ENCODE data around the gene NOS1AP. TPM values are rescaled to one million over a fixed set of nuclear protein-coding genes. Genes with fewer than 3 reads are reported as not detected.

Gene NOS1AP
- total RNA-seq, 1 experiment from 2014 or later: 14.7 TPM

- TF ChIP-seq, protein P1, sequence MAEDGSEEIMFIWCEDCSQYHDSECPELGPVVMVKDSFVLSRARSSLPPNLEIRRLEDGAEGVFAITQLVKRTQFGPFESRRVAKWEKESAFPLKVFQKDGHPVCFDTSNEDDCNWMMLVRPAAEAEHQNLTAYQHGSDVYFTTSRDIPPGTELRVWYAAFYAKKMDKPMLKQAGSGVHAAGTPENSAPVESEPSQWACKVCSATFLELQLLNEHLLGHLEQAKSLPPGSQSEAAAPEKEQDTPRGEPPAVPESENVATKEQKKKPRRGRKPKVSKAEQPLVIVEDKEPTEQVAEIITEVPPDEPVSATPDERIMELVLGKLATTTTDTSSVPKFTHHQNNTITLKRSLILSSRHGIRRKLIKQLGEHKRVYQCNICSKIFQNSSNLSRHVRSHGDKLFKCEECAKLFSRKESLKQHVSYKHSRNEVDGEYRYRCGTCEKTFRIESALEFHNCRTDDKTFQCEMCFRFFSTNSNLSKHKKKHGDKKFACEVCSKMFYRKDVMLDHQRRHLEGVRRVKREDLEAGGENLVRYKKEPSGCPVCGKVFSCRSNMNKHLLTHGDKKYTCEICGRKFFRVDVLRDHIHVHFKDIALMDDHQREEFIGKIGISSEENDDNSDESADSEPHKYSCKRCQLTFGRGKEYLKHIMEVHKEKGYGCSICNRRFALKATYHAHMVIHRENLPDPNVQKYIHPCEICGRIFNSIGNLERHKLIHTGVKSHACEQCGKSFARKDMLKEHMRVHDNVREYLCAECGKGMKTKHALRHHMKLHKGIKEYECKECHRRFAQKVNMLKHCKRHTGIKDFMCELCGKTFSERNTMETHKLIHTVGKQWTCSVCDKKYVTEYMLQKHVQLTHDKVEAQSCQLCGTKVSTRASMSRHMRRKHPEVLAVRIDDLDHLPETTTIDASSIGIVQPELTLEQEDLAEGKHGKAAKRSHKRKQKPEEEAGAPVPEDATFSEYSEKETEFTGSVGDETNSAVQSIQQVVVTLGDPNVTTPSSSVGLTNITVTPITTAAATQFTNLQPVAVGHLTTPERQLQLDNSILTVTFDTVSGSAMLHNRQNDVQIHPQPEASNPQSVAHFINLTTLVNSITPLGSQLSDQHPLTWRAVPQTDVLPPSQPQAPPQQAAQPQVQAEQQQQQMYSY (CRISPR knock-in tag; IDR thresholded peaks at IDR 0.05): no peak
- no peak for TF ChIP-seq ZNF121 (CRISPR knock-in tag; IDR thresholded peaks at IDR 0.05)
- no peak for TF ChIP-seq ZBTB21 (CRISPR knock-in tag; IDR thresholded peaks at IDR 0.05; ENCODE audit: borderline replicate concordance)
- no peak for TF ChIP-seq NR3C1 (CRISPR knock-in tag; conservative IDR thresholded peaks at IDR 0.05; ENCODE audit: low read depth)
- TF ChIP-seq ZNF423 (CRISPR knock-in tag; IDR thresholded peaks at IDR 0.05): no peak
- TF ChIP-seq RELA (CRISPR knock-in tag; IDR thresholded peaks at IDR 0.05; ENCODE audit: borderline replicate concordance): no peak
- no peak for TF ChIP-seq NFE2L1 (CRISPR knock-in tag; IDR thresholded peaks at IDR 0.05)
These were observed 235.2 kb downstream of the NOS1AP start (continued) for GRCh38 chr1:162304736-162305135.

- Mint-ChIP-seq H3K36me3 (no peaks in the 10 kb centered on the region; the same call in none of the 2 replicates), H3K4me1 (peaks cover 20% of the 10 kb centered on the region), H3K27ac (no peak overlapping the region), H3K9me3 (peaks cover 16% of the 10 kb centered on the region), H3K27me3 (ENCODE audit: low read depth) (no peaks in the 10 kb centered on the region), H3K4me3 (no peak overlapping the region)
- ChIA-PET CTCF (no interaction called here), POLR2A (no interaction called here)
- ATAC-seq: no peak
- no peak for TF ChIP-seq GABPB1 (CRISPR knock-in tag; IDR thresholded peaks at IDR 0.05)
- TF ChIP-seq TEAD4 (CRISPR knock-in tag; IDR thresholded peaks at IDR 0.05): no peak
- no peak for TF ChIP-seq IRF2 (CRISPR knock-in tag; IDR thresholded peaks at IDR 0.05; ENCODE audit: borderline replicate concordance, low read depth)
- TF ChIP-seq, protein P2, sequence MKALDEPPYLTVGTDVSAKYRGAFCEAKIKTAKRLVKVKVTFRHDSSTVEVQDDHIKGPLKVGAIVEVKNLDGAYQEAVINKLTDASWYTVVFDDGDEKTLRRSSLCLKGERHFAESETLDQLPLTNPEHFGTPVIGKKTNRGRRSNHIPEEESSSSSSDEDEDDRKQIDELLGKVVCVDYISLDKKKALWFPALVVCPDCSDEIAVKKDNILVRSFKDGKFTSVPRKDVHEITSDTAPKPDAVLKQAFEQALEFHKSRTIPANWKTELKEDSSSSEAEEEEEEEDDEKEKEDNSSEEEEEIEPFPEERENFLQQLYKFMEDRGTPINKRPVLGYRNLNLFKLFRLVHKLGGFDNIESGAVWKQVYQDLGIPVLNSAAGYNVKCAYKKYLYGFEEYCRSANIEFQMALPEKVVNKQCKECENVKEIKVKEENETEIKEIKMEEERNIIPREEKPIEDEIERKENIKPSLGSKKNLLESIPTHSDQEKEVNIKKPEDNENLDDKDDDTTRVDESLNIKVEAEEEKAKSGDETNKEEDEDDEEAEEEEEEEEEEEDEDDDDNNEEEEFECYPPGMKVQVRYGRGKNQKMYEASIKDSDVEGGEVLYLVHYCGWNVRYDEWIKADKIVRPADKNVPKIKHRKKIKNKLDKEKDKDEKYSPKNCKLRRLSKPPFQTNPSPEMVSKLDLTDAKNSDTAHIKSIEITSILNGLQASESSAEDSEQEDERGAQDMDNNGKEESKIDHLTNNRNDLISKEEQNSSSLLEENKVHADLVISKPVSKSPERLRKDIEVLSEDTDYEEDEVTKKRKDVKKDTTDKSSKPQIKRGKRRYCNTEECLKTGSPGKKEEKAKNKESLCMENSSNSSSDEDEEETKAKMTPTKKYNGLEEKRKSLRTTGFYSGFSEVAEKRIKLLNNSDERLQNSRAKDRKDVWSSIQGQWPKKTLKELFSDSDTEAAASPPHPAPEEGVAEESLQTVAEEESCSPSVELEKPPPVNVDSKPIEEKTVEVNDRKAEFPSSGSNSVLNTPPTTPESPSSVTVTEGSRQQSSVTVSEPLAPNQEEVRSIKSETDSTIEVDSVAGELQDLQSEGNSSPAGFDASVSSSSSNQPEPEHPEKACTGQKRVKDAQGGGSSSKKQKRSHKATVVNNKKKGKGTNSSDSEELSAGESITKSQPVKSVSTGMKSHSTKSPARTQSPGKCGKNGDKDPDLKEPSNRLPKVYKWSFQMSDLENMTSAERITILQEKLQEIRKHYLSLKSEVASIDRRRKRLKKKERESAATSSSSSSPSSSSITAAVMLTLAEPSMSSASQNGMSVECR (CRISPR knock-in tag; IDR thresholded peaks at IDR 0.05; ENCODE audit: borderline replicate concordance): no peak
- TF ChIP-seq, protein P3, sequence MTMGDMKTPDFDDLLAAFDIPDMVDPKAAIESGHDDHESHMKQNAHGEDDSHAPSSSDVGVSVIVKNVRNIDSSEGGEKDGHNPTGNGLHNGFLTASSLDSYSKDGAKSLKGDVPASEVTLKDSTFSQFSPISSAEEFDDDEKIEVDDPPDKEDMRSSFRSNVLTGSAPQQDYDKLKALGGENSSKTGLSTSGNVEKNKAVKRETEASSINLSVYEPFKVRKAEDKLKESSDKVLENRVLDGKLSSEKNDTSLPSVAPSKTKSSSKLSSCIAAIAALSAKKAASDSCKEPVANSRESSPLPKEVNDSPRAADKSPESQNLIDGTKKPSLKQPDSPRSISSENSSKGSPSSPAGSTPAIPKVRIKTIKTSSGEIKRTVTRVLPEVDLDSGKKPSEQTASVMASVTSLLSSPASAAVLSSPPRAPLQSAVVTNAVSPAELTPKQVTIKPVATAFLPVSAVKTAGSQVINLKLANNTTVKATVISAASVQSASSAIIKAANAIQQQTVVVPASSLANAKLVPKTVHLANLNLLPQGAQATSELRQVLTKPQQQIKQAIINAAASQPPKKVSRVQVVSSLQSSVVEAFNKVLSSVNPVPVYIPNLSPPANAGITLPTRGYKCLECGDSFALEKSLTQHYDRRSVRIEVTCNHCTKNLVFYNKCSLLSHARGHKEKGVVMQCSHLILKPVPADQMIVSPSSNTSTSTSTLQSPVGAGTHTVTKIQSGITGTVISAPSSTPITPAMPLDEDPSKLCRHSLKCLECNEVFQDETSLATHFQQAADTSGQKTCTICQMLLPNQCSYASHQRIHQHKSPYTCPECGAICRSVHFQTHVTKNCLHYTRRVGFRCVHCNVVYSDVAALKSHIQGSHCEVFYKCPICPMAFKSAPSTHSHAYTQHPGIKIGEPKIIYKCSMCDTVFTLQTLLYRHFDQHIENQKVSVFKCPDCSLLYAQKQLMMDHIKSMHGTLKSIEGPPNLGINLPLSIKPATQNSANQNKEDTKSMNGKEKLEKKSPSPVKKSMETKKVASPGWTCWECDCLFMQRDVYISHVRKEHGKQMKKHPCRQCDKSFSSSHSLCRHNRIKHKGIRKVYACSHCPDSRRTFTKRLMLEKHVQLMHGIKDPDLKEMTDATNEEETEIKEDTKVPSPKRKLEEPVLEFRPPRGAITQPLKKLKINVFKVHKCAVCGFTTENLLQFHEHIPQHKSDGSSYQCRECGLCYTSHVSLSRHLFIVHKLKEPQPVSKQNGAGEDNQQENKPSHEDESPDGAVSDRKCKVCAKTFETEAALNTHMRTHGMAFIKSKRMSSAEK (CRISPR knock-in tag; IDR thresholded peaks at IDR 0.05; ENCODE audit: borderline replicate concordance): no peak
- TF ChIP-seq NFE2L1 (CRISPR knock-in tag; IDR thresholded peaks at IDR 0.05): no peak
- no peak for TF ChIP-seq ZNF121 (CRISPR knock-in tag; IDR thresholded peaks at IDR 0.05)
- TF ChIP-seq ESRRA (CRISPR knock-in tag; IDR thresholded peaks at IDR 0.05; ENCODE audit: borderline replicate concordance): no peak
- TF ChIP-seq SOX15 (CRISPR knock-in tag; IDR thresholded peaks at IDR 0.05): no peak
- DNase-seq (ENCODE audit: low spot score): no peak
These were observed 236.5 kb downstream of the NOS1AP start for GRCh38 chr1:162305969-162306368.

All from WTC11 (cell line).